ENCODE data around the gene MGLL.

Gene MGLL

GRCh38 chr3:127796045-127796830 is 26.1 kb downstream of the MGLL start:
- Histone ChIP-seq H3K27ac (replicated peaks) (no peak overlapping the region), H3K27me3 (ENCODE audit: insufficient read depth, poor library complexity, severe bottlenecking) (no peaks in the 10 kb centered on the region), H3K4me3 (replicated peaks; ENCODE audit: insufficient read depth, low read length) (no peak overlapping the region)
- DNase-seq (ENCODE audit: low read depth in 1 of 2, low spot score in 1 of 2): no peak
- peak; percentile 67 for TF ChIP-seq REST (IDR thresholded peaks at IDR 0.05; ENCODE audit: insufficient replicate concordance, low read depth)
- TF ChIP-seq CTCF (IDR thresholded peaks at IDR 0.05; ENCODE audit: insufficient read depth, low read length): no peak

GRCh38 chr3:127794972-127795371 is 27.3 kb downstream of the MGLL start:
- no peak for DNase-seq (ENCODE audit: low read depth in 1 of 2, low spot score in 1 of 2)
- no peak for TF ChIP-seq POLR2AphosphoS5 (IDR thresholded peaks at IDR 0.05; ENCODE audit: low read depth)
- TF ChIP-seq REST (IDR thresholded peaks at IDR 0.05; ENCODE audit: insufficient replicate concordance, low read depth): no peak
- no peak for TF ChIP-seq GABPA (IDR thresholded peaks at IDR 0.05; ENCODE audit: low read depth)
- TF ChIP-seq CTCF (IDR thresholded peaks at IDR 0.05; ENCODE audit: insufficient read depth, low read length): no peak
- TF ChIP-seq SPI1 (IDR thresholded peaks at IDR 0.05; ENCODE audit: borderline replicate concordance, low read depth): no peak
- H3K27ac ChIP-seq (replicated peaks): no peak overlapping the region
- H3K4me3 ChIP-seq (replicated peaks; ENCODE audit: insufficient read depth, low read length): no peak overlapping the region
- H3K27me3 ChIP-seq (ENCODE audit: insufficient read depth, poor library complexity, severe bottlenecking): no peaks in the 10 kb centered on the region

DNA sequence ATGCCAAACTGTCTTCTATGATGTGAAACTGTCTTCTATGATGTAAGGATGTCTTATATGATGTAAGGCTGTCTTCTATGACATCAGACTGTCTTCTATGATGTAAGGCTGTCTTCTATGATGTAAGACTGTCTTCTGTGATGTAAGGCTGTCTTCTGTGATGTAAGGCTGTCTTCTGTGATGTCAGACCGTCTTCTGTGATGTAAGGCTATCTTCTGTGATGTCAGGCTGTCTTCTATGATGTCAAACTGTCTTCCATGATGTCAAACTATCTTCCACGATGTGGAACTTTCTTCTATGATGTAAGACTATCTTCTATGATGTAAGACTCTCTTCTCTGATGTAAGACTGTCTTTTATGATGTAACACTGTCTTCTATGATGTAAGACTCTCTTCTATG is 27.9 kb downstream of the MGLL start:
- DNase-seq (ENCODE audit: low read depth in 1 of 2, low spot score in 1 of 2): no peak
- no peak overlapping the region for H3K27ac ChIP-seq (replicated peaks)
- TF ChIP-seq SPI1 (IDR thresholded peaks at IDR 0.05; ENCODE audit: borderline replicate concordance, low read depth) (no peak), CTCF (IDR thresholded peaks at IDR 0.05; ENCODE audit: insufficient read depth, low read length) (no peak), GABPA (IDR thresholded peaks at IDR 0.05; ENCODE audit: low read depth) (no peak), POLR2AphosphoS5 (IDR thresholded peaks at IDR 0.05; ENCODE audit: low read depth) (no peak), REST (IDR thresholded peaks at IDR 0.05; ENCODE audit: insufficient replicate concordance, low read depth) (no peak)
- H3K4me3 ChIP-seq (replicated peaks; ENCODE audit: insufficient read depth, low read length): no peak overlapping the region
- no peaks in the 10 kb centered on the region for H3K27me3 ChIP-seq (ENCODE audit: insufficient read depth, poor library complexity, severe bottlenecking)

Measured in HL-60 (cell line).